Measurements from ENCODE around the gene DCAF7.

Gene DCAF7

GRCh38 chr17:63525190-63525946 is 24.9 kb upstream of the DCAF7 start:
- peak; percentile 47 for DNase-seq

GRCh38 chr17:63526861-63527260 is 23.4 kb upstream of the DCAF7 start:
- no peak for DNase-seq

GRCh38 chr17:63528183-63528582 is 22.1 kb upstream of the DCAF7 start:
- DNase-seq, result peak; percentile 91

- no peak for DNase-seq
Observed at GRCh38 chr17:63529711-63530556, 20.3 kb upstream of the DCAF7 start.

GRCh38 chr17:63530557-63531021 is 19.7 kb upstream of the DCAF7 start:
- DNase-seq, result no peak

- no peak for DNase-seq
Observed at GRCh38 chr17:63531022-63531965, 19.0 kb upstream of the DCAF7 start.

GRCh38 chr17:63533433-63534077 is 16.7 kb upstream of the DCAF7 start:
- no peak for DNase-seq

- no peak for DNase-seq
Observed at GRCh38 chr17:63534078-63534570, 16.2 kb upstream of the DCAF7 start.

- no peak for DNase-seq
Observed at GRCh38 chr17:63534816-63535455, 15.3 kb upstream of the DCAF7 start.

- no peak for DNase-seq
Observed at GRCh38 chr17:63535640-63536039, 14.6 kb upstream of the DCAF7 start.

- no peak for DNase-seq
Observed at GRCh38 chr17:63537001-63537400, 13.3 kb upstream of the DCAF7 start.

GRCh38 chr17:63537991-63538692 is 12.1 kb upstream of the DCAF7 start:
- no peak for DNase-seq

GRCh38 chr17:63538693-63539595 is 11.3 kb upstream of the DCAF7 start:
- DNase-seq, result no peak

GRCh38 chr17:63540590-63540989 is 9.7 kb upstream of the DCAF7 start:
- DNase-seq, result no peak

GRCh38 chr17:63542218-63542545 is 8.1 kb upstream of the DCAF7 start:
- no peak for DNase-seq

- no peak for DNase-seq
Observed at GRCh38 chr17:63542942-63543821, 7.1 kb upstream of the DCAF7 start.

GRCh38 chr17:63543822-63544420 is 6.4 kb upstream of the DCAF7 start:
- DNase-seq, result no peak

- DNase-seq, result no peak
Observed at GRCh38 chr17:63544467-63545301, 5.6 kb upstream of the DCAF7 start.

All from NCI-H2171 (cell line).